HG03575 (cell line): ENCODE measurements around the gene STRADB.
"Not testable (repeated sequence)": the region's sequence is repeated elsewhere in the genome, so short reads cannot be mapped to it uniquely, and the experiment has no call there.

ENCODE experiments used
- ATAC-seq: cut with Tn5 transposase; IDR thresholded peaks from one replicate; pipeline ENCODE4 v1.9.1; 2021; ENCODE audit not compliant: unreplicated experiment, insufficient number of reproducible peaks, low FRiP score; ENCODE audit errors: extremely low read depth

The STRADB gene

GRCh38 chr2:201428366-201428765 is 23.2 kb upstream of the STRADB start:
- ATAC-seq: not testable (repeated sequence)

- ATAC-seq: not testable (repeated sequence)
These were observed 21.7 kb upstream of the STRADB start for GRCh38 chr2:201429835-201430234.

- ATAC-seq: not testable (repeated sequence)
These were observed 21.2 kb upstream of the STRADB start for GRCh38 chr2:201430322-201430721.

GRCh38 chr2:201430839-201431238 is 20.7 kb upstream of the STRADB start:
- no peak for ATAC-seq

- ATAC-seq: no peak
These were observed 19.4 kb upstream of the STRADB start for GRCh38 chr2:201432038-201432620.

GRCh38 chr2:201432621-201433393 is 18.7 kb upstream of the STRADB start:
- ATAC-seq: no peak

- ATAC-seq: no peak
These were observed 18.0 kb upstream of the STRADB start for GRCh38 chr2:201433394-201433995.

- ATAC-seq: no peak
These were observed 15.4 kb upstream of the STRADB start for GRCh38 chr2:201436141-201436540.

GRCh38 chr2:201439336-201439922 is 12.1 kb upstream of the STRADB start:
- ATAC-seq: not testable (repeated sequence)

GRCh38 chr2:201440182-201440581 is 11.4 kb upstream of the STRADB start:
- ATAC-seq: no peak

GRCh38 chr2:201441409-201441808 is 10.1 kb upstream of the STRADB start:
- ATAC-seq: no peak

GRCh38 chr2:201444746-201445465 is 6.6 kb upstream of the STRADB start:
- ATAC-seq: no peak

GRCh38 chr2:201447086-201447485 is 4.5 kb upstream of the STRADB start:
- no peak for ATAC-seq

GRCh38 chr2:201448061-201448460 is 3.5 kb upstream of the STRADB start:
- ATAC-seq: no peak

- ATAC-seq: no peak
These were observed 2.8 kb upstream of the STRADB start for GRCh38 chr2:201448701-201449100.

GRCh38 chr2:201450954-201451291 is 617 bp upstream of the STRADB start:
- ATAC-seq: no peak

- ATAC-seq: no peak
These were observed 750 bp downstream of the STRADB start for GRCh38 chr2:201452058-201452921.

GRCh38 chr2:201452922-201453643 is 1.5 kb downstream of the STRADB start:
- no peak for ATAC-seq
